ENCODE results near the gene ITGA11.
"Not testable (repeated sequence)": the region's sequence is repeated elsewhere in the genome, so short reads cannot be mapped to it uniquely, and the experiment has no call there.

The ITGA11 gene

GRCh38 chr15:68409736-68410370 is 22.1 kb downstream of the ITGA11 start:
- no peak for DNase-seq (ENCODE audit: low read depth in 2 of 2)

- no peak for DNase-seq (ENCODE audit: low read depth in 2 of 2)
Observed at GRCh38 chr15:68408971-68409370, 23.0 kb downstream of the ITGA11 start.

GRCh38 chr15:68407886-68408881 is 23.8 kb downstream of the ITGA11 start:
- no peak for DNase-seq (ENCODE audit: low read depth in 2 of 2)

- DNase-seq (ENCODE audit: low read depth in 2 of 2): no peak
Observed at GRCh38 chr15:68407141-68407885, 24.6 kb downstream of the ITGA11 start.

GRCh38 chr15:68405378-68406250 is 26.3 kb downstream of the ITGA11 start:
- DNase-seq (ENCODE audit: low read depth in 2 of 2): no peak

GRCh38 chr15:68404056-68404798 is 27.7 kb downstream of the ITGA11 start:
- no peak for DNase-seq (ENCODE audit: low read depth in 2 of 2)

GRCh38 chr15:68403161-68403941 is 28.6 kb downstream of the ITGA11 start:
- DNase-seq (ENCODE audit: low read depth in 2 of 2): no peak

GRCh38 chr15:68402432-68403160 is 29.4 kb downstream of the ITGA11 start:
- no peak for DNase-seq (ENCODE audit: low read depth in 2 of 2)

- no peak for DNase-seq (ENCODE audit: low read depth in 2 of 2)
Observed at GRCh38 chr15:68401496-68402431, 30.2 kb downstream of the ITGA11 start.

GRCh38 chr15:68400066-68400456 is 31.9 kb downstream of the ITGA11 start:
- DNase-seq (ENCODE audit: low read depth in 2 of 2): no peak

- no peak for DNase-seq (ENCODE audit: low read depth in 2 of 2)
Observed at GRCh38 chr15:68399096-68400065, 32.6 kb downstream of the ITGA11 start.

GRCh38 chr15:68397999-68398398 is 34.0 kb downstream of the ITGA11 start:
- not testable (repeated sequence) for DNase-seq (ENCODE audit: low read depth in 2 of 2)

GRCh38 chr15:68396068-68396467 is 35.9 kb downstream of the ITGA11 start:
- no peak for DNase-seq (ENCODE audit: low read depth in 2 of 2)

- DNase-seq (ENCODE audit: low read depth in 2 of 2): no peak
Observed at GRCh38 chr15:68391121-68391520, 40.8 kb downstream of the ITGA11 start.

GRCh38 chr15:68389936-68390817 is 41.8 kb downstream of the ITGA11 start:
- no peak for DNase-seq (ENCODE audit: low read depth in 2 of 2)
